HCT116 (cell line): ENCODE data around the gene EYA2. TPM values are rescaled to one million over a fixed set of nuclear protein-coding genes. Genes with fewer than 3 reads are reported as not detected.

Experiments
- ATAC-seq: fragments of 200-7000 bp; cut with Tn5 transposase; 2 replicates; pipeline ENCODE4 v1.9.1; 2020; ENCODE audit warnings: mild to moderate bottlenecking, moderate library complexity
- BruUV-seq: library from RNA; stranded (reverse); fragments of 400-500 nt; replicated peaks from 2 replicates; lab custom pipeline; 2021; lab: Mats Ljungman, UMichigan
- CTCF ChIA-PET: fragments of 300-600 bp; sonication (Branson Sonifier 250); formaldehyde crosslinking; loops from one replicate; lab custom pipeline; 2021; ENCODE audit warnings: antibody characterized with exemption; lab: Charles Lee
- POLR2A ChIA-PET: fragments of 300-600, 350-600 bp; sonication (Branson Sonifier 250); formaldehyde crosslinking; loops from one replicate; lab custom pipeline; 2021; ENCODE audit warnings: antibody characterized with exemption; lab: Charles Lee
- RAD21 ChIA-PET, 2 experiments: fragments of 300-600 bp; sonication (Branson Sonifier 250); formaldehyde crosslinking; loops; one replicate each; lab custom pipeline; 2023; ENCODE audit warnings: low total read pairs in 2 of 2; ENCODE audit not compliant: uncharacterized antibody in 2 of 2, unreplicated experiment in 2 of 2, low non-redundant PET in 1 of 2; lab: Charles Lee
- DNase-seq: peaks from one replicate; pipeline ENCODE4 v3.0.0-alpha.2; 2010; ENCODE audit warnings: low read depth, low spot score
- H2AFZ ChIP-seq: fragments of 200-600 bp; shearing (Covaris generic), sonication (generic); 2 replicates; pipeline ENCODE4 v1.6.1; 2017; ENCODE audit warnings: low read depth, mixed run types, mixed read lengths, antibody characterized with exemption, low read length; ENCODE audit not compliant: poor library complexity, severe bottlenecking
- H3K27ac ChIP-seq: 2 replicates; pipeline ENCODE4 v1.5.1; 2012; ENCODE audit warnings: low read depth, low read length
- H3K27me3 ChIP-seq: fragments of 200-600 bp; sonication (generic); 2 replicates; pipeline ENCODE4 v1.6.1; 2016; ENCODE audit warnings: mixed run types, low read length, mixed read lengths; ENCODE audit not compliant: insufficient read depth
- H3K36me3 ChIP-seq, 2 experiments: fragments of 200-500 bp in 1 of 2; fragments of 200-600 bp in 1 of 2; sonication (Bioruptor generic) in 1 of 2; sonication (generic) in 1 of 2; 2 replicates each; pipeline versions ENCODE4 v1.5.1 to v1.6.1; 2014 to 2016; ENCODE audit warnings: low read length in 2 of 2, inconsistent platforms in 1 of 2, mixed read lengths in 1 of 2, mixed run types in 1 of 2; ENCODE audit not compliant: insufficient read depth in 2 of 2, control insufficient read depth in 1 of 2
- H3K4me1 ChIP-seq, 2 experiments: fragments of 200-600 bp in 1 of 2; sonication (generic) in 1 of 2; 2 replicates each; pipeline versions ENCODE4 v1.5.1 to v1.6.1; 2012 to 2017; ENCODE audit warnings: low read length in 2 of 2, inconsistent platforms in 1 of 2, mild to moderate bottlenecking in 1 of 2, mixed read lengths in 1 of 2, mixed run types in 1 of 2, moderate library complexity in 1 of 2; ENCODE audit not compliant: insufficient read depth in 2 of 2, control insufficient read depth in 1 of 2
- H3K4me2 ChIP-seq: fragments of 200-600 bp; sonication (generic); 2 replicates; pipeline ENCODE4 v1.6.1; 2017; ENCODE audit warnings: mixed run types, low read length, mixed read lengths
- H3K4me3 ChIP-seq, 2 experiments: fragments of 200-600 bp in 1 of 2; sonication (generic) in 1 of 2; replicated peaks in 1 of 2; 2 replicates each; pipeline ENCODE4 v1.5.1; 2011 to 2016; ENCODE audit warnings: low read length in 2 of 2, control low read depth in 1 of 2, low read depth in 1 of 2, mild to moderate bottlenecking in 1 of 2, mixed read lengths in 1 of 2, mixed run types in 1 of 2
- H3K79me2 ChIP-seq: fragments of 200-600 bp; sonication (generic); 2 replicates; pipeline ENCODE4 v1.6.1; 2017; ENCODE audit warnings: mild to moderate bottlenecking, mixed run types, low read length, moderate library complexity, mixed read lengths; ENCODE audit not compliant: insufficient read depth
- H3K9ac ChIP-seq: fragments of 200-600 bp; sonication (generic); 2 replicates; pipeline ENCODE4 v1.6.1; 2016; ENCODE audit warnings: low read length, mixed read lengths
- H3K9me2 ChIP-seq: fragments of 200-600 bp; sonication (generic), shearing (Covaris generic); 2 replicates; pipeline ENCODE4 v1.6.1; 2017; ENCODE audit warnings: mixed run types, mild to moderate bottlenecking, moderate library complexity; ENCODE audit not compliant: insufficient read depth
- H3K9me3 ChIP-seq, 2 experiments: fragments of 200-500 bp in 1 of 2; fragments of 200-600 bp in 1 of 2; sonication (Bioruptor generic) in 1 of 2; sonication (generic) in 1 of 2; 2 replicates each; pipeline ENCODE4 v1.6.1; 2014 to 2017; ENCODE audit warnings: low read length in 2 of 2, mixed read lengths in 2 of 2, inconsistent platforms in 1 of 2, low read depth in 1 of 2, mild to moderate bottlenecking in 1 of 2, mixed run types in 1 of 2, moderate library complexity in 1 of 2; ENCODE audit not compliant: control insufficient read depth in 1 of 2, insufficient read depth in 1 of 2
- H4K20me1 ChIP-seq: fragments of 200-600 bp; sonication (generic), shearing (Covaris generic); 2 replicates; pipeline ENCODE4 v1.6.1; 2017; ENCODE audit warnings: mixed run types, mild to moderate bottlenecking, moderate library complexity; ENCODE audit not compliant: insufficient read depth
- ATF3 ChIP-seq: IDR thresholded peaks from 2 replicates; pipeline ENCODE4 v1.6.1; 2012
- CBX3 ChIP-seq: IDR thresholded peaks from 2 replicates; pipeline ENCODE4 v1.6.1; 2012; ENCODE audit warnings: low read depth
- EGR1 ChIP-seq: IDR thresholded peaks from 2 replicates; pipeline ENCODE4 v1.6.1; 2012; ENCODE audit warnings: low read depth
- ELF1 ChIP-seq: IDR thresholded peaks from 2 replicates; pipeline ENCODE4 v1.6.1; 2012; ENCODE audit warnings: low read depth, borderline replicate concordance
- EZH2 ChIP-seq: fragments of 200-600 bp; sonication (generic); IDR thresholded peaks from 2 replicates; pipeline ENCODE4 v1.6.1; 2017; ENCODE audit warnings: antibody characterized with exemption, mixed run types
- FOSL1 ChIP-seq: IDR thresholded peaks from 2 replicates; pipeline ENCODE4 v1.6.1; 2012; ENCODE audit warnings: low read depth
- JUND ChIP-seq: IDR thresholded peaks from 2 replicates; pipeline ENCODE4 v1.6.1; 2012
- POLR2A ChIP-seq: IDR thresholded peaks from 2 replicates; pipeline ENCODE4 v1.7.0; 2011; ENCODE audit warnings: borderline replicate concordance; ENCODE audit not compliant: insufficient read depth, insufficient read length; ENCODE audit errors: extremely low read depth
- POLR2AphosphoS5 ChIP-seq: IDR thresholded peaks from 2 replicates; pipeline ENCODE4 v1.6.1; 2011; ENCODE audit warnings: mild to moderate bottlenecking, low read depth, low read length, moderate library complexity
- RAD21 ChIP-seq: IDR thresholded peaks from 2 replicates; pipeline ENCODE4 v1.6.1; 2012; ENCODE audit warnings: low read depth, mild to moderate bottlenecking
- SIN3A ChIP-seq: IDR thresholded peaks from 2 replicates; pipeline ENCODE4 v1.6.1; 2012; ENCODE audit warnings: low read depth
- SP1 ChIP-seq: IDR thresholded peaks from 2 replicates; pipeline ENCODE4 v1.6.1; 2012; ENCODE audit warnings: low read depth
- TCF7L2 ChIP-seq: IDR thresholded peaks from 2 replicates; pipeline ENCODE4 v1.7.0; 2011; ENCODE audit warnings: borderline replicate concordance, inconsistent platforms; ENCODE audit not compliant: insufficient read depth, insufficient read length; ENCODE audit errors: extremely low read depth
- YY1 ChIP-seq: IDR thresholded peaks from 2 replicates; pipeline ENCODE4 v1.6.1; 2011; ENCODE audit warnings: low read length, low read depth, moderate library complexity, mild to moderate bottlenecking; ENCODE audit not compliant: insufficient replicate concordance; ENCODE audit errors: extremely low read depth
- ZNF274 ChIP-seq: fragments of 200-500 bp; sonication (Bioruptor generic); IDR thresholded peaks from 2 replicates; pipeline ENCODE4 v1.6.1; 2014; ENCODE audit warnings: mild to moderate bottlenecking, low read depth, low read length, inconsistent platforms
- intact Hi-C: fragments of 100-400 bp; cut with micrococcal nuclease; formaldehyde crosslinking; loops from 2 replicates; pipeline ENCODE4 v1.10.0; 2022
- total RNA-seq: library from RNA; stranded (reverse); gene quantifications from one replicate; pipeline ENCODE4 v1.2.1, GENCODE V29; 2021; ENCODE audit not compliant: unreplicated experiment
- TF ChIP-seq, protein P1 (sequence below): IDR thresholded peaks from 2 replicates; pipeline ENCODE4 v1.6.1; 2012
- TF ChIP-seq, protein P2 (sequence below): IDR thresholded peaks from 2 replicates; pipeline ENCODE4 v1.6.1; 2011; ENCODE audit warnings: mild to moderate bottlenecking, low read length, moderate library complexity; ENCODE audit not compliant: insufficient replicate concordance; ENCODE audit errors: extremely low read depth

Gene EYA2
- total RNA-seq, 1 experiment from 2014 or later, result not detected

DNA sequence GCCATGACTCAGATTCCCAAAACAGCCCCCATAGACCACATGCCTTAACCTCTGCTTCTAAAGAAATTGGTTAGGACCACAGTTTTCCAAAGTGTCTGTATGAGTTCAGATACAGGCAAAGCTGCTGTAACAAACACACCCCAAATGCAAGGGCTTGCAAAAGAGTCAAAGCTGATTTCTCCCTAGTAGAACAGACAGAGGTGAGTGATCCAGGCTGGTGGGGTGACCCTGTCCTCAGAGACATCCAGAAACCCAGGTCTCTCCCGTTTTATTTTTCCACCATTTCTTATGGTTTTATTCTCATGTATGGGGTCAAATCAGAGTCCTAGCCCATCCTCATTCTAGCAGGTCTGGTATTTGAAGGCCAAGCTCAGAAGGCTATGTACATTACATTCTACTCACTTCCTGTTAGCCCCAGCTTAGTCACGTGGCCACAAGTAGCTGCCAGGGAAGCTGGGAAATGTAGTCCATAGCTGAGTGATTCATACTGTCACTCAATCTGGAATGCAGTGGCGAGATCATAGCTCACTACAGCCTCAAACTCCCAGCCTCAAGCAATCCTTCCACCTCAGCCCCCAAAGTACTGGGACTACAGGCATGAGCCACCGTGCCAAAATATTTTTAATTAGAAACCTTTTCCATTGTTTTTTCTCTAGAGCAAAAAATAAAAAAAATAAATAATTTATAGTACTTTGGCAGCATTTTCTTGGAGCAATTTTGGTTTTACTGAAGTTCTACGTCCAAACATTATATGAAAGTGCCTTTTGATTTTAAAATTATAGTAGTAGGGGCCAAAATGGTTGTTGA, 286.6 kb downstream of the EYA2 start:
- H2AFZ ChIP-seq, result peak overlapping the region; percentile 96

GRCh38 chr20:47183367-47183766, 288.7 kb downstream of the EYA2 start:
- Histone ChIP-seq H3K36me3 (no peaks in the 10 kb centered on the region), H4K20me1 (no peaks in the 10 kb centered on the region), H3K4me3 (no peak overlapping the region), H3K9me2 (no peaks in the 10 kb centered on the region), H3K27me3 (no peaks in the 10 kb centered on the region), H3K4me1 (peaks cover 0 to 10% of the 10 kb centered on the region in 2 experiments; a peak in 2 of 4 replicates), H2AFZ (no peak overlapping the region), H3K4me2 (no peak overlapping the region), H3K27ac (no peak overlapping the region), H3K9ac (no peak overlapping the region), H3K9me3 (no peaks in the 10 kb centered on the region), H3K79me2 (no peaks in the 10 kb centered on the region)
- CTCF ChIA-PET, result no interaction called here
- DNase-seq, result no peak
- POLR2A ChIA-PET, result no interaction called here
- no peak for ATAC-seq
- BruUV-seq, result no TSS peak
- intact Hi-C loops, result no loop called here
- RAD21 ChIA-PET, result no interaction called here
- TF ChIP-seq ATF3 (no peak), EZH2 (no peak), RAD21 (no peak), CBX3 (no peak), ZNF274 (no peak), FOSL1 (no peak), POLR2A (no peak), POLR2AphosphoS5 (no peak), EGR1 (no peak), TCF7L2 (no peak), SP1 (no peak), SIN3A (no peak), YY1 (no peak), JUND (no peak)
- TF ChIP-seq, protein P1, sequence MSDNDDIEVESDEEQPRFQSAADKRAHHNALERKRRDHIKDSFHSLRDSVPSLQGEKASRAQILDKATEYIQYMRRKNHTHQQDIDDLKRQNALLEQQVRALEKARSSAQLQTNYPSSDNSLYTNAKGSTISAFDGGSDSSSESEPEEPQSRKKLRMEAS, result no peak
- TF ChIP-seq, protein P2, sequence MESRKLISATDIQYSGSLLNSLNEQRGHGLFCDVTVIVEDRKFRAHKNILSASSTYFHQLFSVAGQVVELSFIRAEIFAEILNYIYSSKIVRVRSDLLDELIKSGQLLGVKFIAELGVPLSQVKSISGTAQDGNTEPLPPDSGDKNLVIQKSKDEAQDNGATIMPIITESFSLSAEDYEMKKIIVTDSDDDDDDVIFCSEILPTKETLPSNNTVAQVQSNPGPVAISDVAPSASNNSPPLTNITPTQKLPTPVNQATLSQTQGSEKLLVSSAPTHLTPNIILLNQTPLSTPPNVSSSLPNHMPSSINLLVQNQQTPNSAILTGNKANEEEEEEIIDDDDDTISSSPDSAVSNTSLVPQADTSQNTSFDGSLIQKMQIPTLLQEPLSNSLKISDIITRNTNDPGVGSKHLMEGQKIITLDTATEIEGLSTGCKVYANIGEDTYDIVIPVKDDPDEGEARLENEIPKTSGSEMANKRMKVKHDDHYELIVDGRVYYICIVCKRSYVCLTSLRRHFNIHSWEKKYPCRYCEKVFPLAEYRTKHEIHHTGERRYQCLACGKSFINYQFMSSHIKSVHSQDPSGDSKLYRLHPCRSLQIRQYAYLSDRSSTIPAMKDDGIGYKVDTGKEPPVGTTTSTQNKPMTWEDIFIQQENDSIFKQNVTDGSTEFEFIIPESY, result no peak

More for the DNA sequence above, 286.6 kb downstream of the EYA2 start:
- no peaks in the 10 kb centered on the region for H3K79me2 ChIP-seq
- peaks cover 0 to 5% of the 10 kb centered on the region in 2 experiments; a peak in 2 of 4 replicates for H3K4me1 ChIP-seq
- no peaks in the 10 kb centered on the region for H4K20me1 ChIP-seq
- no peaks in the 10 kb centered on the region for H3K27me3 ChIP-seq
- no peaks in the 10 kb centered on the region for H3K9me2 ChIP-seq
- ATAC-seq, result peak; percentile 100
- POLR2A ChIA-PET, result no interaction called here
- no peaks in the 10 kb centered on the region for H3K9me3 ChIP-seq
- RAD21 ChIA-PET, result no interaction called here
- CTCF ChIA-PET, result no interaction called here
- BruUV-seq, result no TSS peak
- intact Hi-C loops, result no loop called here
- peak; percentile 54 for DNase-seq
- TF ChIP-seq EZH2, result no peak
- TF ChIP-seq JUND, result no peak
- TF ChIP-seq ELF1, result peak; percentile 91
- TF ChIP-seq EGR1, result no peak
- peak; percentile 56; the same call in 1 of the 2 replicates for TF ChIP-seq CBX3
- no peak for TF ChIP-seq SIN3A
- TF ChIP-seq YY1, result no peak
- no peak overlapping the region for H3K4me3 ChIP-seq
- H3K9ac ChIP-seq, result no peak overlapping the region
- no peaks in the 10 kb centered on the region for H3K36me3 ChIP-seq
- no peak overlapping the region for H3K27ac ChIP-seq
- no peak overlapping the region for H3K4me2 ChIP-seq
